ENCODE measurements around the gene ATP8A2. TPM values are rescaled to one million over a fixed set of nuclear protein-coding genes. Genes with fewer than 3 reads are reported as not detected.
"Not testable (repeated sequence)": the region's sequence is repeated elsewhere in the genome, so short reads cannot be mapped to it uniquely, and the experiment has no call there.

ATP8A2 gene
- total RNA-seq, 4 donors from 2014 or later: 0.16 to 0.54 (median 0.26) TPM

GRCh38 chr13:25354377-25354776 lies 17.4 kb upstream of the ATP8A2 start:
- Histone ChIP-seq H3K27me3 (peaks cover 12% of the 10 kb centered on the region), H3K9me3 (no peaks in the 10 kb centered on the region), H3K27ac (no peak overlapping the region), H3K36me3 (no peaks in the 10 kb centered on the region), H3K4me3 (no peak overlapping the region), H3K4me1 (no peaks in the 10 kb centered on the region)
- TF ChIP-seq POLR2AphosphoS5 (IDR thresholded peaks at IDR 0.05) (no peak), POLR2A (IDR thresholded peaks at IDR 0.05) (no peak), CTCF (IDR thresholded peaks at IDR 0.05) (no peak), EP300 (IDR thresholded peaks at IDR 0.05) (no peak)
- 85 to 100% methylated on average over 2 to 4 of the region's 6 CpGs for WGBS, 2 donors (ENCODE audit: low coverage in 1 of 2)
- ATAC-seq: no peak

- H3K4me1 ChIP-seq, H3K4me3 ChIP-seq, H3K9me3 ChIP-seq, H3K27me3 ChIP-seq, ATAC-seq, H3K36me3 ChIP-seq, H3K27ac ChIP-seq: not testable (repeated sequence)
- WGBS, 2 donors (ENCODE audit: low coverage in 1 of 2): 91 to 97% methylated on average over 6 of the region's 6 CpGs
These were observed 11.3 kb upstream of the ATP8A2 start for GRCh38 chr13:25360443-25360842.

GRCh38 chr13:25365720-25366235 lies 6.0 kb upstream of the ATP8A2 start:
- no peak overlapping the region for H3K4me3 ChIP-seq
- no peak for ATAC-seq
- 93 to 94% methylated on average over 17 to 27 of the region's 32 CpGs for WGBS, 2 donors (ENCODE audit: low coverage in 1 of 2)

GRCh38 chr13:25371158-25371874 lies 458 bp upstream of the ATP8A2 start:
- no peaks in the 10 kb centered on the region for H3K36me3 ChIP-seq
- 53 to 77% methylated on average over 13 to 15 of the region's 20 CpGs for WGBS, 2 donors (ENCODE audit: low coverage in 1 of 2)
- no peaks in the 10 kb centered on the region for H3K9me3 ChIP-seq
- H3K27ac ChIP-seq: no peak overlapping the region
- H3K4me1 ChIP-seq: peaks cover 0 to 14% (median 3%) of the 10 kb centered on the region in 3 donors
- ATAC-seq: no peak
- TF ChIP-seq EP300 (IDR thresholded peaks at IDR 0.05): no peak
- no peak for TF ChIP-seq POLR2AphosphoS5 (IDR thresholded peaks at IDR 0.05)
- TF ChIP-seq CTCF (IDR thresholded peaks at IDR 0.05): no peak
- TF ChIP-seq POLR2A (IDR thresholded peaks at IDR 0.05): no peak
- peak overlapping the region in 1 of 2 donors; percentile 47 for H3K4me3 ChIP-seq
- H3K27me3 ChIP-seq: peaks cover 73% of the 10 kb centered on the region

More at GRCh38 chr13:25365720-25366235, 6.0 kb upstream of the ATP8A2 start:
- H3K27me3 ChIP-seq: peaks cover 22% of the 10 kb centered on the region
- H3K9me3 ChIP-seq: no peaks in the 10 kb centered on the region
- H3K4me1 ChIP-seq: no peaks in the 10 kb centered on the region
- no peaks in the 10 kb centered on the region for H3K36me3 ChIP-seq
- no peak for TF ChIP-seq CTCF (IDR thresholded peaks at IDR 0.05)
- no peak for TF ChIP-seq POLR2AphosphoS5 (IDR thresholded peaks at IDR 0.05)
- TF ChIP-seq EP300 (IDR thresholded peaks at IDR 0.05): no peak
- TF ChIP-seq POLR2A (IDR thresholded peaks at IDR 0.05): no peak
- no peak overlapping the region for H3K27ac ChIP-seq

- Histone ChIP-seq H3K27me3 (peaks cover 73% of the 10 kb centered on the region), H3K4me3 (peak overlapping the region in 1 of 2 donors; percentile 47), H3K9me3 (no peaks in the 10 kb centered on the region), H3K4me1 (peaks cover 0 to 14% (median 3%) of the 10 kb centered on the region in 3 donors), H3K27ac (no peak overlapping the region), H3K36me3 (no peaks in the 10 kb centered on the region)
- no peak for ATAC-seq
- TF ChIP-seq POLR2A (IDR thresholded peaks at IDR 0.05): no peak
- TF ChIP-seq POLR2AphosphoS5 (IDR thresholded peaks at IDR 0.05): no peak
- TF ChIP-seq EP300 (IDR thresholded peaks at IDR 0.05): no peak
- no peak for TF ChIP-seq CTCF (IDR thresholded peaks at IDR 0.05)
- 14 to 33% methylated on average over 13 to 23 of the region's 82 CpGs for WGBS, 2 donors (ENCODE audit: low coverage in 1 of 2)
These were observed 709 bp downstream of the ATP8A2 start for GRCh38 chr13:25372284-25373081.
